Gastroesophageal sphincter (tissue), 4 donors: Measurements from ENCODE around the gene EFCAB5. TPM values are rescaled to one million over a fixed set of nuclear protein-coding genes. Genes with fewer than 3 reads are reported as not detected.
"Not testable (repeated sequence)": the region's sequence is repeated elsewhere in the genome, so short reads cannot be mapped to it uniquely, and the experiment has no call there.

ENCODE experiments used
- ATAC-seq: fragments of 150-250 bp; one replicate; pipeline ENCODE4 v1.9.1; 2016; ENCODE audit warnings: mild to moderate bottlenecking, moderate library complexity
- H3K27ac ChIP-seq, 4 donors: fragments of 200-600 bp; sonication (generic) in 3 of 4; 1 replicate in 3 of 4; 2 replicates in 1 of 4; pipeline ENCODE4 v1.5.1; 2016 to 2019
- H3K27me3 ChIP-seq: fragments of 200-600 bp; sonication (generic); one replicate; pipeline ENCODE4 v1.5.1; 2019
- H3K36me3 ChIP-seq, 2 donors: fragments of 200-600 bp; sonication (generic); one replicate each; pipeline ENCODE4 v1.5.1; 2019; ENCODE audit warnings: control low read depth in 1 of 2
- H3K4me1 ChIP-seq, 3 donors: fragments of 200-600 bp; sonication (generic); 1 replicate in 2 of 3; 2 replicates in 1 of 3; pipeline ENCODE4 v1.5.1; 2016 to 2019; ENCODE audit warnings: control low read depth in 2 of 3
- H3K4me3 ChIP-seq, 2 donors: fragments of 200-600 bp; sonication (generic); one replicate each; pipeline ENCODE4 v1.5.1; 2019; ENCODE audit warnings: mild to moderate bottlenecking in 1 of 2, moderate library complexity in 1 of 2
- H3K9me3 ChIP-seq, 3 donors: fragments of 200-600 bp; sonication (generic); one replicate each; pipeline ENCODE4 v1.5.1; 2017 to 2019; ENCODE audit warnings: control low read depth in 2 of 3
- CTCF ChIP-seq, 4 experiments: fragments of 200-600 bp in 2 of 4; fragments of 450-650 bp in 2 of 4; sonication (generic) in 1 of 4; IDR thresholded peaks; one replicate each; pipeline ENCODE4 v1.5.1; 2017 to 2019; ENCODE audit warnings: antibody characterized with exemption in 4 of 4, mild to moderate bottlenecking in 2 of 4, moderate library complexity in 2 of 4
- EP300 ChIP-seq: sonication (generic); formaldehyde crosslinking; IDR thresholded peaks from one replicate; pipeline ENCODE4 v1.6.1; 2017; ENCODE audit warnings: antibody characterized with exemption, mild to moderate bottlenecking
- POLR2A ChIP-seq, 2 donors: fragments of 450-650 bp; IDR thresholded peaks; one replicate each; pipeline ENCODE4 v1.6.1; 2017; ENCODE audit warnings: antibody characterized with exemption in 2 of 2, mild to moderate bottlenecking in 2 of 2, moderate library complexity in 1 of 2
- POLR2AphosphoS5 ChIP-seq: sonication (generic); formaldehyde crosslinking; IDR thresholded peaks from one replicate; pipeline ENCODE4 v1.6.1; 2017; ENCODE audit warnings: antibody characterized with exemption
- WGBS, 2 donors: methylation state at CpG; one replicate each; pipeline ENCODE4 v1.1.5; 2018; ENCODE audit warnings: low coverage in 1 of 2; 5-methylcytosine and 5-hydroxymethylcytosine counted together
- total RNA-seq, 4 donors: library from RNA; depleted of rRNA; stranded (reverse); fragments of >200 nt; gene quantifications; one replicate each; pipeline ENCODE4 v1.1.0, GENCODE V29; 2016

EFCAB5 gene
- total RNA-seq, 4 donors from 2014 or later = 0.27 to 2.8 TPM; not detected in 2

GRCh38 chr17:29933379-29933778 lies 8.1 kb upstream of the EFCAB5 start:
- H3K27me3 ChIP-seq = no peaks in the 10 kb centered on the region
- H3K27ac ChIP-seq = no peak overlapping the region
- H3K4me1 ChIP-seq = peaks cover 2 to 24% (median 14%) of the 10 kb centered on the region in 3 donors
- no peaks in the 10 kb centered on the region for H3K9me3 ChIP-seq
- H3K36me3 ChIP-seq = no peaks in the 10 kb centered on the region
- ATAC-seq = no peak
- no peak overlapping the region for H3K4me3 ChIP-seq
- TF ChIP-seq CTCF (IDR thresholded peaks at IDR 0.05) = no peak
- TF ChIP-seq EP300 = no peak
- TF ChIP-seq POLR2A (IDR thresholded peaks at IDR 0.05) = no peak
- TF ChIP-seq POLR2AphosphoS5 = no peak
- whole genome bisulfite sequencing, 2 donors = 42 to 47% methylated on average over 2 of the region's 2 CpGs

GRCh38 chr17:29935909-29936308 lies 5.5 kb upstream of the EFCAB5 start:
- not testable (repeated sequence) for H3K4me3 ChIP-seq, H3K36me3 ChIP-seq, H3K27me3 ChIP-seq, ATAC-seq, H3K4me1 ChIP-seq, H3K9me3 ChIP-seq, H3K27ac ChIP-seq
- 77 to 90% methylated on average over 3 of the region's 3 CpGs for WGBS, 2 donors

GRCh38 chr17:29936724-29937123 lies 4.7 kb upstream of the EFCAB5 start:
- TF ChIP-seq EP300 (no peak), CTCF (IDR thresholded peaks at IDR 0.05) (no peak), POLR2A (IDR thresholded peaks at IDR 0.05) (no peak), POLR2AphosphoS5 (no peak)
- Histone ChIP-seq H3K27me3 (peaks cover 3% of the 10 kb centered on the region), H3K36me3 (no peaks in the 10 kb centered on the region), H3K4me3 (no peak overlapping the region), H3K27ac (no peak overlapping the region), H3K4me1 (peaks cover 0 to 1% (median 0%) of the 10 kb centered on the region in 3 donors), H3K9me3 (no peaks in the 10 kb centered on the region)
- 33 to 87% methylated on average over 1 to 2 of the region's 2 CpGs for WGBS, 2 donors
- no peak for ATAC-seq

GRCh38 chr17:29945281-29945680 lies 3.8 kb downstream of the EFCAB5 start:
- WGBS, 2 donors = 83% methylated on average over 2 of the region's 2 CpGs; no CpG with 5 or more reads in 1 of the 2 donors
- no peak for ATAC-seq

GRCh38 chr17:29948448-29949215 lies 7.2 kb downstream of the EFCAB5 start:
- no peak for ATAC-seq

More at GRCh38 chr17:29945281-29945680, 3.8 kb downstream of the EFCAB5 start:
- H3K9me3 ChIP-seq = no peaks in the 10 kb centered on the region
- no peaks in the 10 kb centered on the region for H3K4me1 ChIP-seq
- no peak for TF ChIP-seq POLR2A (IDR thresholded peaks at IDR 0.05)
- no peak for TF ChIP-seq EP300
- TF ChIP-seq CTCF (IDR thresholded peaks at IDR 0.05) = no peak
- TF ChIP-seq POLR2AphosphoS5 = no peak
- H3K36me3 ChIP-seq = no peaks in the 10 kb centered on the region
- no peaks in the 10 kb centered on the region for H3K27me3 ChIP-seq
- no peak overlapping the region for H3K4me3 ChIP-seq
- no peak overlapping the region for H3K27ac ChIP-seq

More at GRCh38 chr17:29948448-29949215, 7.2 kb downstream of the EFCAB5 start:
- 43 to 84% methylated on average over 3 of the region's 3 CpGs for WGBS, 2 donors
- H3K4me1 ChIP-seq = no peaks in the 10 kb centered on the region
- H3K9me3 ChIP-seq = no peaks in the 10 kb centered on the region
- no peaks in the 10 kb centered on the region for H3K36me3 ChIP-seq
- H3K27ac ChIP-seq = no peak overlapping the region
- no peak overlapping the region for H3K4me3 ChIP-seq
- H3K27me3 ChIP-seq = no peaks in the 10 kb centered on the region
- TF ChIP-seq POLR2AphosphoS5 (no peak), POLR2A (IDR thresholded peaks at IDR 0.05) (no peak), CTCF (IDR thresholded peaks at IDR 0.05) (no peak)
